SU-DHL-6 (cell line): ENCODE results near the gene SMCR8.

ENCODE experiments used
- EZH2phosphoT487 ChIP-seq: fragments of 200-600 bp; sonication (generic), shearing (Covaris generic); conservative IDR thresholded peaks from 2 replicates; pipeline ENCODE4 v1.6.1; 2018; ENCODE audit warnings: mild to moderate bottlenecking, antibody characterized with exemption, low read length, moderate library complexity, mixed read lengths
- TF ChIP-seq, protein P1 (sequence below): fragments of 200-600 bp; sonication (generic); IDR thresholded peaks from one replicate; pipeline ENCODE4 v1.5.1; 2017; ENCODE audit warnings: antibody characterized with exemption, mild to moderate bottlenecking, low read length, moderate library complexity; ENCODE audit not compliant: insufficient read depth, poor library complexity, severe bottlenecking

DNA sequence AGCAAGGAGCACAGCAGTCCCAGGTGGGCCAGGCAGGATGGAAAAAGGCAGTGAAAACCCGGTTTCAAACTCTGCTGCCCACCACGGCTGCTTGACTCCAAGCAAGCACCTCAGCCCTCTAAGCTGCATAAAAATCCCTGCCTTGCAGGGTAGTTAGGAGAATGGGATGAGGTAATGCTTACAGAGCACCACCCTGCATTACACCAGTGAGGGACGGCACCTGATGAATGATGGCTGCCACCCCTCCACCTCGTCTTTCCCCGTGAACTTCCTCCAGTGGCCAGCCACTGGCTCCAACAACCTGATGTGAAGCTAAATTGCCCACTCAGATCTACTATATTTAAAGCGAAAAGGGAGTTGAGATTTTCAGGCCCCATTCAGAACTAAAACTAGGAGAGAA is 33.3 kb upstream of the SMCR8 start:
- TF ChIP-seq, protein P1, sequence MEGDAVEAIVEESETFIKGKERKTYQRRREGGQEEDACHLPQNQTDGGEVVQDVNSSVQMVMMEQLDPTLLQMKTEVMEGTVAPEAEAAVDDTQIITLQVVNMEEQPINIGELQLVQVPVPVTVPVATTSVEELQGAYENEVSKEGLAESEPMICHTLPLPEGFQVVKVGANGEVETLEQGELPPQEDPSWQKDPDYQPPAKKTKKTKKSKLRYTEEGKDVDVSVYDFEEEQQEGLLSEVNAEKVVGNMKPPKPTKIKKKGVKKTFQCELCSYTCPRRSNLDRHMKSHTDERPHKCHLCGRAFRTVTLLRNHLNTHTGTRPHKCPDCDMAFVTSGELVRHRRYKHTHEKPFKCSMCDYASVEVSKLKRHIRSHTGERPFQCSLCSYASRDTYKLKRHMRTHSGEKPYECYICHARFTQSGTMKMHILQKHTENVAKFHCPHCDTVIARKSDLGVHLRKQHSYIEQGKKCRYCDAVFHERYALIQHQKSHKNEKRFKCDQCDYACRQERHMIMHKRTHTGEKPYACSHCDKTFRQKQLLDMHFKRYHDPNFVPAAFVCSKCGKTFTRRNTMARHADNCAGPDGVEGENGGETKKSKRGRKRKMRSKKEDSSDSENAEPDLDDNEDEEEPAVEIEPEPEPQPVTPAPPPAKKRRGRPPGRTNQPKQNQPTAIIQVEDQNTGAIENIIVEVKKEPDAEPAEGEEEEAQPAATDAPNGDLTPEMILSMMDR, result no peak
- TF ChIP-seq EZH2phosphoT487, result no peak
